HG03039 (cell line): ENCODE results near the gene SPATA13.

Experiments
- ATAC-seq: cut with Tn5 transposase; IDR thresholded peaks from one replicate; pipeline ENCODE4 v1.9.1; 2021; ENCODE audit warnings: mild to moderate bottlenecking, moderate library complexity; ENCODE audit not compliant: unreplicated experiment

The SPATA13 gene

GRCh38 chr13:24141333-24141910, 19.1 kb upstream of the SPATA13 start:
- no peak for ATAC-seq

- no peak for ATAC-seq
Measured at GRCh38 chr13:24142453-24142852, 18.1 kb upstream of the SPATA13 start.

- no peak for ATAC-seq
Measured at GRCh38 chr13:24142886-24143285, 17.6 kb upstream of the SPATA13 start.

GRCh38 chr13:24145240-24145639, 15.3 kb upstream of the SPATA13 start:
- no peak for ATAC-seq

GRCh38 chr13:24145674-24146073, 14.8 kb upstream of the SPATA13 start:
- no peak for ATAC-seq

GRCh38 chr13:24146961-24147569, 13.5 kb upstream of the SPATA13 start:
- ATAC-seq: no peak

GRCh38 chr13:24147570-24147963, 13.0 kb upstream of the SPATA13 start:
- no peak for ATAC-seq

- ATAC-seq: no peak
Measured at GRCh38 chr13:24148414-24149235, 11.9 kb upstream of the SPATA13 start.

- no peak for ATAC-seq
Measured at GRCh38 chr13:24149246-24150032, 11.1 kb upstream of the SPATA13 start.

- no peak for ATAC-seq
Measured at GRCh38 chr13:24150572-24150971, 9.9 kb upstream of the SPATA13 start.

GRCh38 chr13:24151864-24152263, 8.7 kb upstream of the SPATA13 start:
- no peak for ATAC-seq

- no peak for ATAC-seq
Measured at GRCh38 chr13:24152292-24153214, 8.0 kb upstream of the SPATA13 start.

- no peak for ATAC-seq
Measured at GRCh38 chr13:24153347-24153746, 7.2 kb upstream of the SPATA13 start.

GRCh38 chr13:24153979-24154701, 6.4 kb upstream of the SPATA13 start:
- ATAC-seq: no peak

GRCh38 chr13:24159357-24159756, 1.2 kb upstream of the SPATA13 start:
- ATAC-seq: no peak

GRCh38 chr13:24161010-24161775, 673 bp downstream of the SPATA13 start:
- ATAC-seq: peak; percentile 28

GRCh38 chr13:24161980-24162525, 1.5 kb downstream of the SPATA13 start:
- ATAC-seq: no peak

GRCh38 chr13:24162604-24163003, 2.1 kb downstream of the SPATA13 start:
- ATAC-seq: no peak

- no peak for ATAC-seq
Measured at GRCh38 chr13:24165746-24166145, 5.2 kb downstream of the SPATA13 start.
